K562 (cell line): Measurements from ENCODE around the gene UBE2V1. TPM values are rescaled to one million over a fixed set of nuclear protein-coding genes. Genes with fewer than 3 reads are reported as not detected.

ENCODE experiments used
- CEBPZ ChIP-seq: fragments of 150-350 bp; IDR thresholded peaks from 2 replicates; pipeline ENCODE4 v1.6.1; 2014; ENCODE audit warnings: low read depth, mild to moderate bottlenecking, low read length, borderline replicate concordance
- ELK3 ChIP-seq: fragments of 450-650 bp; formaldehyde crosslinking; IDR thresholded peaks from 2 replicates; pipeline ENCODE4 v1.4.0; 2020; ENCODE audit warnings: mild to moderate bottlenecking
- GMEB1 ChIP-seq: fragments of 250-450 bp; sonication (Bioruptor Pico); IDR thresholded peaks from 2 replicates; pipeline ENCODE4 v1.4.0; 2020; ENCODE audit warnings: mild to moderate bottlenecking
- LCOR ChIP-seq: sonication (generic); formaldehyde crosslinking; IDR thresholded peaks from 2 replicates; pipeline ENCODE4 v1.8.0; 2022; ENCODE audit warnings: mild to moderate bottlenecking, missing genetic modification reagents
- MED1 ChIP-seq: sonication (generic); formaldehyde crosslinking; IDR thresholded peaks from 2 replicates; pipeline ENCODE4 v1.8.1; 2023; ENCODE audit warnings: missing genetic modification reagents, borderline replicate concordance
- NFXL1 ChIP-seq: fragments of 450-650 bp; formaldehyde crosslinking; IDR thresholded peaks from 2 replicates; pipeline ENCODE4 v1.4.0; 2021; ENCODE audit warnings: mild to moderate bottlenecking
- PATZ1 ChIP-seq: fragments of 250-450 bp; sonication (Bioruptor Pico); IDR thresholded peaks from 2 replicates; pipeline ENCODE4 v1.5.0; 2020; ENCODE audit warnings: mild to moderate bottlenecking, borderline replicate concordance
- RERE ChIP-seq: sonication (generic); formaldehyde crosslinking; IDR thresholded peaks from 2 replicates; pipeline ENCODE4 v1.8.0; 2023; ENCODE audit warnings: missing genetic modification reagents, mild to moderate bottlenecking, borderline replicate concordance
- SIN3B ChIP-seq: fragments of 450-650 bp; IDR thresholded peaks from 2 replicates; pipeline ENCODE4 v1.6.1; 2017; ENCODE audit warnings: low read depth, mild to moderate bottlenecking, moderate library complexity
- SMARCA4 ChIP-seq: fragments of 450-650 bp; IDR thresholded peaks from 2 replicates; pipeline ENCODE4 v1.6.1; 2016
- ZBED1 ChIP-seq: IDR thresholded peaks from 2 replicates; pipeline ENCODE4 v1.6.1; 2014
- ZC3H11A ChIP-seq: IDR thresholded peaks from 2 replicates; pipeline ENCODE4 v1.6.1; 2012; ENCODE audit warnings: low read depth, low read length, improper control_type of control experiment
- ZNF23 ChIP-seq: fragments of 250-450 bp; sonication (Bioruptor Pico); IDR thresholded peaks from 2 replicates; pipeline ENCODE4 v1.4.0; 2020; ENCODE audit warnings: mild to moderate bottlenecking
- ZNF75A ChIP-seq: fragments of 450-650 bp; formaldehyde crosslinking; IDR thresholded peaks from 2 replicates; pipeline ENCODE4 v1.4.0; 2020; ENCODE audit warnings: mild to moderate bottlenecking
- polyA plus RNA-seq, 8 experiments: library from polyadenylated mRNA; depleted of rRNA in 4 of 8; stranded (reverse) in 5 of 8; unstranded in 3 of 8; fragments of >200 nt; fragmentation: Nextera tagmentation in 2 of 8; fragmentation: Illumina TruSeq in 1 of 8; extraction: Ambion mirVana in 2 of 8; extraction: Trizol in 1 of 8; gene quantifications; 2 replicates each; pipeline versions ENCODE4 v1.2.1 to v1.2.3, GENCODE V29; 2011 to 2014; ENCODE audit warnings: inconsistent platforms in 1 of 8, missing spikeins in 1 of 8
- total RNA-seq, 7 experiments: library from RNA; depleted of rRNA in 6 of 7; stranded (reverse); fragments of >200 nt in 6 of 7; fragmentation: Illumina TruSeq in 2 of 7; extraction: Trizol in 2 of 7; gene quantifications; 2 replicates each; pipeline versions ENCODE4 v1.2.1 to v1.2.3, GENCODE V29; 2011 to 2021; ENCODE audit warnings: low replicate concordance in 1 of 7

Gene UBE2V1
- total and polyA plus RNA-seq, 9 of the 15 experiments (the other 6 are each of a cell fraction or from before 2014, with no cell fraction given) = 93.0 to 357 (median 119) TPM

GRCh38 chr20:50151034-50151743 lies 38.2 kb upstream of the UBE2V1 start (continued):
- TF ChIP-seq RERE (CRISPR knock-in tag) = no peak
- TF ChIP-seq LCOR (CRISPR knock-in tag) = no peak
- no peak for TF ChIP-seq ZBED1
- TF ChIP-seq SMARCA4 = no peak
- TF ChIP-seq PATZ1 (CRISPR knock-in tag) = no peak
- TF ChIP-seq ZC3H11A = no peak
- no peak for TF ChIP-seq ELK3 (CRISPR knock-in tag)
- TF ChIP-seq ZNF75A = no peak
- no peak for TF ChIP-seq CEBPZ
- TF ChIP-seq GMEB1 (CRISPR knock-in tag) = no peak
- no peak for TF ChIP-seq ZNF23 (CRISPR knock-in tag)
- no peak for TF ChIP-seq NFXL1 (CRISPR knock-in tag)
- TF ChIP-seq MED1 (CRISPR knock-in tag) = no peak
- TF ChIP-seq SIN3B = no peak
